NCI-H774 (cell line): ENCODE data around the gene TIMP2.
"Not testable (repeated sequence)": the region's sequence is repeated elsewhere in the genome, so short reads cannot be mapped to it uniquely, and the experiment has no call there.

Experiments
- DNase-seq: peaks from one replicate; lab custom pipeline; 2025; lab: John Stamatoyannopoulos, UW

TIMP2 gene

DNA sequence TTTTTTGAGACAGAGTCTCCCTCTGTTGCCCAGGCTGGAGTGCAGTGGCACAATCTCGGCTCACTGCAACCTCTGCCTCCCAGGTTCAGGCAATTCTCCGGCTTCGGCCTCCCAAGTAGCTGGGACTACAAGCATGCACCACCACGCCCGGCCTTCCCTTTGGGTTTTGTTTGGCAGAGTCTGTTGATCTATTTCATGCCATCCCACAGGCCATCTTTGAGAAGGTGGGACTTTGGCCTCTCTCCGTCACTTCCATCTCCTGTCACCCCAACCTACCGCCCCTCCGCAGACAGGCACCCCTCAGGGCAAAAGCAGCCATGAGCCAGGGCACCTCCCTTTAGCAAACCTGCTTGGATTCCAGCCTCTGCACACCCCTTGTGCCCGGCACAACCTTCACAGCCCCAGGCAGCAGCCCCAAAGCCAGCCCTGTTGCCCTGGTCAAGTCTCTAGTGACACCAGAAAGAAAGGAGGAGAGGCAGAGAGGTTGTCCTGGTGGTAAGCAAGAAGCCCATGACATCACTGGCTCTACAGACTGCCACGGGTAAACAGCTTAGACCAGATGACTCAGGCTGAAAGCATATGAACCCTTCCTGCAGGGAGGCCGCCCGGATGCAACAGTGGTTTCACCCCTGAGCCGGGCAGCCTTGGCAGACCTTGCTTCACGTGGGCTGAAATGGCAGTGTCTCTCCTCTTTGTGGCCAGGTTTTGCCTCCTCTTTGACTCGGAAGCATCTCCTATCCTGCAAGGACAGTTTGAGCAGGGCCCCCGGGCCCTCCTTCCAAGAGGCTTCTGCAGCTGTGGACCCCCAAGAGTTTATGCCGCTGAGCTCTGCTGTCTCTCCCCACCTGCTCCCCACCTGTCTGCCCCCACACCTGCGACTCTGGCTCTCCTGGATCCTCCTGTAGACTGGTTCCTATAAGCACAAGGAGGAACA lies 8.1 kb upstream of the TIMP2 start:
- DNase-seq = no peak

- no peak for DNase-seq
Observed at GRCh38 chr17:78929908-78930775, 5.0 kb upstream of the TIMP2 start.

DNA sequence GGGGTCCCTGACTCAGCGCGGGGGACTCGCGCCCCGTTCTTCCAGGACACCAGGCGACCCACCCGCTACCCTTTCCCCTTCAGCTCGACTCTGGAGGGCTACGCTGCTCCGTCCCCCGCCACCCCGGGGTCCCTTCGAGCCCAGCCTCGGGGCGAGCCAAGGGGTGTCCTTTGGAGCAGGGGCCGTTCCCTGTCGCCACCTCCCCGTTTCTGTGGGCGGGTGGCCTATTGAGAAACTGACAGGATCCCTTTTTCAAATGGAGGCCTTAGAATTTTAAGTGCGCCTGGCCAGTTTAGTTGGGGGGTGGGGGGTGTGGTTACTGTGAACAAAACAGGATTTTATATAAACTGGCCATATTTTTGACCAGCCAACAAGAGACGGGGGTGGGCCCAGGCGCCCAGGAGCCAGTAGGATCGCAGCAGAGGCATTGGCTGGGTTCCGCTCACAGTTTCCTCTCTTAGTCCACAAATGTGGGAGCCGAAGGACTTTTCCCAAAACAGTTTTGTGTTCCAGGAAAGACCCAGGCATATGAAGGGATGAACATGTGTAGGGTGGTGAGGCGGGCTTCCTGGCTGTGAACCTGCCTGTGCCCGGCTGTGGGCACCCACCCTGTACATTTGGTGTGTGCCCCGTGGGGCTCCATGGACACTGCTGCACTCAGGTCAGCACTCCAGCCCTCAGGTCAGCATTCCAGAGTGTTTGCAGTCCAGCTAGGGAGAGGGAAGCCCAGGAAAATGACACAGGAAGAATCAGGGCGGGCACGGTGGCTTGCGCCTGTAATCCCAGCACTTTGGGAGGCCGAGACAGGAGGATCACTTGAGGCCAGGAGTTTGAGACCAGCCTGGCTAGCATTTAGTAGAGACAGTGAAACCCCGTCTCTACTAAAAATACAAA lies 722 bp upstream of the TIMP2 start:
- peak; percentile 49 for DNase-seq

GRCh38 chr17:78924481-78925151 lies 571 bp downstream of the TIMP2 start:
- DNase-seq = no peak

- DNase-seq = peak; percentile 58
Observed at GRCh38 chr17:78923660-78924453, 1.3 kb downstream of the TIMP2 start.

- no peak for DNase-seq
Observed at GRCh38 chr17:78922816-78923498, 2.2 kb downstream of the TIMP2 start.

GRCh38 chr17:78921437-78921971 lies 3.7 kb downstream of the TIMP2 start:
- DNase-seq = no peak

DNA sequence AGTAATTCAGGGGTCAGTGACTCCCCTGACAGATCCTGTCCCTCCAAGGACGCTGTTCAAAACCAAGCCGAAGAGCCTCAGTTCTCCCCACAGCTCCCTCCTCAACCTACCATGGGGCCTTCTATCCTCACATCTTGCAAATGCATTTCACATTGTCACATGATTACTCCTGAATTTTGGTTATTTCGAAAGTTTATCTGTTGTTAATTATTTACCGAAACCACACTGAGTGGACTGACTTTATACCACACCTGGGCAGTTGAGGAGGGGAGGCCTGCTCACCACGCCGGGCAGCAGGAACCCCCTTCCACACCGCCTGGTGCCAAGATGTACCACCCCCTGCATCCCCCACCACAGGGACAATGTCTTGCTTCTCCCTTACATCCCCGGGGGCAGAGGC lies 4.7 kb downstream of the TIMP2 start:
- no peak for DNase-seq

DNA sequence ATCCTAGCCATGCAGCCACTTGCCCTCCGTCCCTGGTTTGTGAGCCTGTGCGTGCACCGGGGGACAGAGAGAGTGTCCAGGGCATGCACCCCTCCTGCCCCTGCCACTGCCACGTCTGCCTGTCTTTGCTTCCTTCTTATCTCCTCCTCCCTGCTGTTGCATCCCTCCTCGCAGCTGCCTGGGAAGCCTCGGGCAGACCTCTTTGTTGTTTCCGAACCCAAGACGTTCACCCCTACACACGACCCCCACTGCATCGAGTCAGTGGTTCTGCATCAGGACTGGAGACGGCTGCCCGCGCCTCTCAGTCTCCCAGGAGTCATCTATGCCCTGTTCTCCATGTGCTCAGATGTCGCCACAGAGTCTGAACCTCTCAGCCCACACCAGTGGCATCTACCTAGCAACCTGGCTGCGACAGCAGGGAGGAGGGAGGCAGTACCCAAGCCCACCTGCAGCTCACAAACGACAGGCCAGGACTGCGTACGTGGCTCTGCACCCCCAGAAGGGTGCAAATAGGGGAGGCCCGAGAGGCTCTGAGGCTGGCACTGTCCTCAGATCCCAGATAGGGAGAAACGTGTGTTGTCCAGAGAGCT lies 5.2 kb downstream of the TIMP2 start:
- DNase-seq = no peak

DNA sequence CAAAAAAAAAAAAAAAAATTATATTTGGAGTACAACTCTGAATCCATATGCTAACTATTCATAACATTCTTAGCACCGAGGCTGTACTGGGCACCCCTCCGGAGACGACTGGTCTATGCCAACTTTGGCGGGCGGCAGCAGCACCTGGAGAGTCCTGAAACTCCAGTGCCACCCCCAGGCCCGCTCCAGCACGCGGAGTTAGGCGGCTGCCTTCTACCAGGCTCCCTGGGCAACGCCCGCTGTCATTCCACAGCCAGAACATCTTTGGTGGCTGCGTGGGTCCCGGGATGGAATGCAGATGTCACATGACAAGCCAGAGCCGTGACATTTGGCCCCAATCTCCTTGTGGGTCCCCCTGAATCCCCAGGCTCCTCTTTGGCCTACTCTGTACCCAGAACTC lies 6.2 kb downstream of the TIMP2 start:
- DNase-seq = no peak

DNA sequence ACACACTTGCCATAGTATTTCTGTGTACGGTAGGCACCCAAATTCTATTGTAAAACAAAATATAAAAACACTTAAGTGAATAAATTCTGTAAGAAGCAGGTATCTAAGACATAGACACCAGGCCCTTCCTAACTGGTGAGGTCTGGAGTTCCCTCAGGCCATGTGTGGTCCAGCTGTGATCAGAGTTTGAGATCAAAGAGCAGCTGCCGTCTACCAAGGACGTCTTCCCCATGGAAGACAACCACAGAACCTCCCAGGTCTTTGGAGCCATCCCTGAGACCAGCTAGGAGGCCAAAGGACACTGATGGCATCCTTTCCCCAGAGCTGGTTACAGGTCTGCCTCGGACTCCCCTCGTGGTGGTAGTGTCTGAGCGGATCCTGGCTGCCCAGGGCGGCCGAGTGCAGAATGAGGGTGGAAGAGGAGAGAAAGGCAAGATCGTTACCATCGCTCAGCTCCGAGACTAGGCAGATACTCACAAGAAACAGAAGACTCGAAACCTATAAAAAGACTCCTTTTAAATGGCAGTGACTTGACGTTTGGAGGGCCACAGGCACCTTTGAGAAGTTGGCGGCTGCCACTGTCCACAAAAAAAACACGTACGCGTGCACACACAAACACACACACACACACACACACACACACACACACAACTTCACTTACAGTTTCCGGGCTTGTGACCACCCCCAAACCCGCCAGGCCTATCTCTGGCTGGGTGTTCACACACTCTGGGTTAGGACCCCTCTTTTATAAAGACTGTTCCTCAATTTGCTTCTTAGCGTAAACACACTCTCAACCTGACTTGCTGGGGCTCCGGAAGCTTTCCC lies 7.5 kb downstream of the TIMP2 start:
- DNase-seq = no peak

GRCh38 chr17:78915872-78916632 lies 9.1 kb downstream of the TIMP2 start:
- no peak for DNase-seq

- no peak for DNase-seq
Observed at GRCh38 chr17:78913115-78913514, 12.1 kb downstream of the TIMP2 start.

- DNase-seq = no peak
Observed at GRCh38 chr17:78912082-78912481, 13.1 kb downstream of the TIMP2 start.

DNA sequence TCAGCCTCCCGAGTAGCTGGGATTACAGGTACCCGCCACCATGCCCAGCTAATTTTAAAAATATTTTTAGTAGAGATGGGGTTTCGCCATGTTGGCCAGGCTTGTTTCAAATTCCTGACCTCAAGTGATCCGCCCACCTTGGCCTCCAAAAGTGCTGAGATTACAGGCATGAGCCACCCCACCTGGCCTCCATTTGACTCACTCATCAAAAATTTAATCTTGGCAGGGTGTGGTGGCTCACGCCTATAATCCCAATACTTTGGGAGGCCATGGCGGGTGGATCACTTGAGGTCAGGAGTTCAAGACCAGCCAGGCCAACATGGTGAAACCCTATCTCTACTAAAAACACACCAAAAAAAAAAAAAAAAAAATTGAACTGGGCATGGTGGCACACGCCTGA lies 13.6 kb downstream of the TIMP2 start:
- DNase-seq = not testable (repeated sequence)

DNA sequence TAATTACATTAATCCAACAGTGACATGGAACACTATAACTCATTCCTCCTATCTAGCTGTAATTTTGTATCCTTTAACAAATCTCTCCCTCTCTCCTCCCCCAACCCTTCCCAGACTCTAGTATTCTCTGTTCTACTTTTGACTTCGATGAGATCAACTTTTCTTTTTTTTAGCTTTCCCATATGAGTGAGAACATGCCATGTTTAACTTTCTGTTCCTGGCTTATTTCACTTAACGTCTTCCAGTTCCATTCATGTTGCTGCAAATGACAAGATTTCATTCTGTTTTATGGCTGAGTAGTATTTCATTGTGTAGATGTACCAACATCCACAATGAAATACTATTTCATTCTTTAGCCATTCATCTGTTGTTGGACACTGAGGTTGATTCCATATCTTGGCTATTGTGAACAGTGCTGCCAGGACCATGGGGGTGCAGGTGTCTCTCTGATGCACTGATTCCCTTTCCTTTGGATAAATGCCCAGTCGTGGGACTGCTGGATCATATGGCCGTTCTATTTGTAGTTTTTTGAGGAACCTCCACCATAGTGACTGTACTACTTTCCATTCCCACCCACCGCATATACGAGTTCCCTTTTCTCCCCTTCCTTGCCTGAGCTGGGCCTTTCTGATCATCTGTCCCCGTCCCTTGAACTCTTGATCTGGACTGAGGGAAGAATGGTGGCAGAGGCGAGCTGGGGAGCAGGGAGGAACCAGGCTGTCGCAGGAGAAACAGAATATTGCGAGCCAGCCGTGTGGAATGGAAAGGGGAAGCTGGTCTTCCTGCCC lies 14.5 kb downstream of the TIMP2 start:
- no peak for DNase-seq

GRCh38 chr17:78908426-78908825 lies 16.8 kb downstream of the TIMP2 start:
- DNase-seq = peak; percentile 45
